Type B pancreatic cell (in vitro differentiated cells): ENCODE data around the gene SMPX. TPM values are rescaled to one million over a fixed set of nuclear protein-coding genes. Genes with fewer than 3 reads are reported as not detected.

Experiments used
- DNase-seq: peaks from one replicate; pipeline ENCODE4 v3.0.0; 2021; ENCODE audit warnings: mixed read lengths; ENCODE audit not compliant: unreplicated experiment; ENCODE audit errors: extremely low spot score
- H3K27ac Mint-ChIP-seq: 2 replicates; pipeline ENCODE4 v1.8.0; 2021; ENCODE audit warnings: mild to moderate bottlenecking, mixed read lengths
- H3K27me3 Mint-ChIP-seq: 2 replicates; pipeline ENCODE4 v1.8.0; 2021; ENCODE audit warnings: mixed read lengths
- H3K36me3 Mint-ChIP-seq: 2 replicates; pipeline ENCODE4 v1.8.0; 2021; ENCODE audit warnings: mixed read lengths
- H3K4me1 Mint-ChIP-seq: one replicate; pipeline ENCODE4 v1.8.0; 2021; ENCODE audit warnings: mixed read lengths; ENCODE audit not compliant: unreplicated experiment
- H3K4me3 Mint-ChIP-seq: 2 replicates; pipeline ENCODE4 v1.8.0; 2021; ENCODE audit warnings: mild to moderate bottlenecking, mixed read lengths
- H3K9me3 Mint-ChIP-seq: 2 replicates; pipeline ENCODE4 v1.8.0; 2021; ENCODE audit warnings: mixed read lengths
- CTCF ChIP-seq: fragments of 200-600 bp; sonication (generic); conservative IDR thresholded peaks from 2 replicates; pipeline ENCODE4 v1.5.0; 2021; ENCODE audit warnings: antibody characterized with exemption, mild to moderate bottlenecking
- total RNA-seq: library from RNA; stranded (reverse); gene quantifications from 2 replicates; pipeline ENCODE4 v1.2.1, GENCODE V29; 2021; ENCODE audit warnings: low replicate concordance

Gene SMPX
- total RNA-seq, 1 donor from 2014 or later: 2.8 TPM

- no peak for TF ChIP-seq CTCF
- DNase-seq: no peak
- Mint-ChIP-seq H3K27me3 (no peaks in the 10 kb centered on the region), H3K4me3 (no peak overlapping the region), H3K27ac (no peak overlapping the region), H3K4me1 (no peaks in the 10 kb centered on the region), H3K9me3 (peaks cover 8% of the 10 kb centered on the region), H3K36me3 (no peaks in the 10 kb centered on the region)
These were observed 46.1 kb downstream of the SMPX start for GRCh38 chrX:21711848-21712197.

- peaks cover 8% of the 10 kb centered on the region for H3K9me3 Mint-ChIP-seq
- H3K4me3 Mint-ChIP-seq: no peak overlapping the region
- no peak for TF ChIP-seq CTCF
- no peaks in the 10 kb centered on the region for H3K27me3 Mint-ChIP-seq
- no peaks in the 10 kb centered on the region for H3K4me1 Mint-ChIP-seq
- no peak for DNase-seq
- H3K27ac Mint-ChIP-seq: no peak overlapping the region
- no peaks in the 10 kb centered on the region for H3K36me3 Mint-ChIP-seq
These were observed 46.6 kb downstream of the SMPX start for GRCh38 chrX:21711129-21711847.

- H3K27ac Mint-ChIP-seq: no peak overlapping the region
- DNase-seq: no peak
- H3K4me1 Mint-ChIP-seq: peaks cover 4% of the 10 kb centered on the region
- no peaks in the 10 kb centered on the region for H3K36me3 Mint-ChIP-seq
- H3K4me3 Mint-ChIP-seq: no peak overlapping the region
- TF ChIP-seq CTCF: peak; percentile 24
- peaks cover 3% of the 10 kb centered on the region for H3K9me3 Mint-ChIP-seq
- H3K27me3 Mint-ChIP-seq: no peaks in the 10 kb centered on the region
These were observed 49.8 kb downstream of the SMPX start for GRCh38 chrX:21708116-21708515.

GRCh38 chrX:21705225-21705624 lies 52.7 kb downstream of the SMPX start:
- no peaks in the 10 kb centered on the region for H3K27me3 Mint-ChIP-seq
- DNase-seq: no peak
- no peak for TF ChIP-seq CTCF
- H3K4me3 Mint-ChIP-seq: no peak overlapping the region
- no peaks in the 10 kb centered on the region for H3K36me3 Mint-ChIP-seq
- H3K9me3 Mint-ChIP-seq: peaks cover 3% of the 10 kb centered on the region
- peaks cover 10% of the 10 kb centered on the region for H3K4me1 Mint-ChIP-seq
- no peak overlapping the region for H3K27ac Mint-ChIP-seq

- Mint-ChIP-seq H3K4me3 (no peak overlapping the region), H3K9me3 (no peaks in the 10 kb centered on the region), H3K36me3 (no peaks in the 10 kb centered on the region), H3K27me3 (no peaks in the 10 kb centered on the region), H3K27ac (no peak overlapping the region), H3K4me1 (peaks cover 10% of the 10 kb centered on the region)
- no peak for DNase-seq
- TF ChIP-seq CTCF: no peak
These were observed 55.2 kb downstream of the SMPX start for GRCh38 chrX:21702725-21703124.
